Gastroesophageal sphincter (tissue), 4 donors: ENCODE measurements around the gene SH3RF3. TPM values are rescaled to one million over a fixed set of nuclear protein-coding genes. Genes with fewer than 3 reads are reported as not detected.
A peak's percentile ranks its signal among the peaks of the same experiment; 100 is the strongest.

Experiments used
- ATAC-seq: fragments of 150-250 bp; one replicate; pipeline ENCODE4 v1.9.1; 2016; ENCODE audit warnings: mild to moderate bottlenecking, moderate library complexity
- H3K27ac ChIP-seq, 4 donors: fragments of 200-600 bp; sonication (generic) in 3 of 4; 1 replicate in 3 of 4; 2 replicates in 1 of 4; pipeline ENCODE4 v1.5.1; 2016 to 2019
- H3K27me3 ChIP-seq: fragments of 200-600 bp; sonication (generic); one replicate; pipeline ENCODE4 v1.5.1; 2019
- H3K36me3 ChIP-seq, 2 donors: fragments of 200-600 bp; sonication (generic); one replicate each; pipeline ENCODE4 v1.5.1; 2019; ENCODE audit warnings: control low read depth in 1 of 2
- H3K4me1 ChIP-seq, 3 donors: fragments of 200-600 bp; sonication (generic); 1 replicate in 2 of 3; 2 replicates in 1 of 3; pipeline ENCODE4 v1.5.1; 2016 to 2019; ENCODE audit warnings: control low read depth in 2 of 3
- H3K4me3 ChIP-seq, 2 donors: fragments of 200-600 bp; sonication (generic); one replicate each; pipeline ENCODE4 v1.5.1; 2019; ENCODE audit warnings: mild to moderate bottlenecking in 1 of 2, moderate library complexity in 1 of 2
- H3K9me3 ChIP-seq, 3 donors: fragments of 200-600 bp; sonication (generic); one replicate each; pipeline ENCODE4 v1.5.1; 2017 to 2019; ENCODE audit warnings: control low read depth in 2 of 3
- EP300 ChIP-seq: sonication (generic); formaldehyde crosslinking; IDR thresholded peaks from one replicate; pipeline ENCODE4 v1.6.1; 2017; ENCODE audit warnings: antibody characterized with exemption, mild to moderate bottlenecking
- POLR2A ChIP-seq, 2 donors: fragments of 450-650 bp; IDR thresholded peaks; one replicate each; pipeline ENCODE4 v1.6.1; 2017; ENCODE audit warnings: antibody characterized with exemption in 2 of 2, mild to moderate bottlenecking in 2 of 2, moderate library complexity in 1 of 2
- POLR2AphosphoS5 ChIP-seq: sonication (generic); formaldehyde crosslinking; IDR thresholded peaks from one replicate; pipeline ENCODE4 v1.6.1; 2017; ENCODE audit warnings: antibody characterized with exemption
- WGBS, 2 donors: methylation state at CpG; one replicate each; pipeline ENCODE4 v1.1.5; 2018; ENCODE audit warnings: low coverage in 1 of 2; 5-methylcytosine and 5-hydroxymethylcytosine counted together
- total RNA-seq, 4 donors: library from RNA; depleted of rRNA; stranded (reverse); fragments of >200 nt; gene quantifications; one replicate each; pipeline ENCODE4 v1.1.0, GENCODE V29; 2016
- TF ChIP-seq, protein P1 (sequence below), 4 experiments: fragments of 200-600 bp in 2 of 4; fragments of 450-650 bp in 2 of 4; sonication (generic) in 1 of 4; IDR thresholded peaks; one replicate each; pipeline ENCODE4 v1.5.1; 2017 to 2019; ENCODE audit warnings: antibody characterized with exemption in 4 of 4, mild to moderate bottlenecking in 2 of 4, moderate library complexity in 2 of 4

Gene SH3RF3
- total RNA-seq, 4 donors from 2014 or later = 10.1 to 15.8 (median 13.2) TPM

DNA sequence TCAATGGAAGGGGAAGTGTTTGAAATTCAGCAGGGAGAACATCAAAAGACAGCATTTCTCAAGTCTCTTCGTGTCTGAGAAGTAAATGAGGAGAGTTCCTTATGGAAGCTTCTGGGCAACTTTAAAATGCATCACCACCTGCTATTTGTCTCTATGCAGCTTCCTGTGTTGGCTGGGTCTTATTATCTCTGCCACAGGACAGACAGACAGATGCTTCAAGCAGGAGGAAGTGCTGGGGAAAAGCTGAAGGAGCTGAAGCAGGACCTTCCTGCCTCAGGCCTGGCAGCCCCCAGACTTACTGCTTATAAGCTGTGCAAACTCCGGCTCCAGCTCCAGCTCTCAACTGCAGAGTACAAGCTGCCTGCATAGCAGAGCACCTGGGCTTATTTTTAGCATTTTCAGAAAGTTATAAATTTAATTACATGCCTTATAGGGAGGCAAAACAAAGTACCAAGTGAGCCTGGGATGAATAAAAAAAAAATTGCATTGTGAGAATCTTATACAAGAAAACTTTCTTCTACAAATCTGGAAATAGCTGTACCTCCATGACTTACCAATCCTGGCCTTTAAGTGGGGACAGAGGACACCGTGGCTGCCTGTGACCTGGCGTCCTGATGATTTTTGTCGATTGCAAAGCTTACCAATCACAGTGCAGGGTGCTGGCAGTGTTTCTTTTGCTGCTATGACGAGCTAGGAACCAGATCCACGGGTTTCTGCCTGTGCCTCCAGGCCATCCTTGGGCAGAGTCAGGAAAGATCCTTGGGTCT, 278.5 kb downstream of the SH3RF3 start:
- no peak for TF ChIP-seq EP300
- no peak for TF ChIP-seq POLR2AphosphoS5
- TF ChIP-seq, protein P1, sequence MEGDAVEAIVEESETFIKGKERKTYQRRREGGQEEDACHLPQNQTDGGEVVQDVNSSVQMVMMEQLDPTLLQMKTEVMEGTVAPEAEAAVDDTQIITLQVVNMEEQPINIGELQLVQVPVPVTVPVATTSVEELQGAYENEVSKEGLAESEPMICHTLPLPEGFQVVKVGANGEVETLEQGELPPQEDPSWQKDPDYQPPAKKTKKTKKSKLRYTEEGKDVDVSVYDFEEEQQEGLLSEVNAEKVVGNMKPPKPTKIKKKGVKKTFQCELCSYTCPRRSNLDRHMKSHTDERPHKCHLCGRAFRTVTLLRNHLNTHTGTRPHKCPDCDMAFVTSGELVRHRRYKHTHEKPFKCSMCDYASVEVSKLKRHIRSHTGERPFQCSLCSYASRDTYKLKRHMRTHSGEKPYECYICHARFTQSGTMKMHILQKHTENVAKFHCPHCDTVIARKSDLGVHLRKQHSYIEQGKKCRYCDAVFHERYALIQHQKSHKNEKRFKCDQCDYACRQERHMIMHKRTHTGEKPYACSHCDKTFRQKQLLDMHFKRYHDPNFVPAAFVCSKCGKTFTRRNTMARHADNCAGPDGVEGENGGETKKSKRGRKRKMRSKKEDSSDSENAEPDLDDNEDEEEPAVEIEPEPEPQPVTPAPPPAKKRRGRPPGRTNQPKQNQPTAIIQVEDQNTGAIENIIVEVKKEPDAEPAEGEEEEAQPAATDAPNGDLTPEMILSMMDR (IDR thresholded peaks at IDR 0.05) = no peak
- no peak for TF ChIP-seq POLR2A (IDR thresholded peaks at IDR 0.05)
- Histone ChIP-seq H3K4me1 (peaks cover 0 to 9% (median 0%) of the 10 kb centered on the region in 3 donors), H3K4me3 (no peak overlapping the region), H3K36me3 (no peaks in the 10 kb centered on the region), H3K27ac (no peak overlapping the region), H3K9me3 (no peaks in the 10 kb centered on the region), H3K27me3 (no peaks in the 10 kb centered on the region)
- no peak for ATAC-seq
- WGBS, 2 donors = 85 to 92% methylated on average over 2 to 7 of the region's 7 CpGs

DNA sequence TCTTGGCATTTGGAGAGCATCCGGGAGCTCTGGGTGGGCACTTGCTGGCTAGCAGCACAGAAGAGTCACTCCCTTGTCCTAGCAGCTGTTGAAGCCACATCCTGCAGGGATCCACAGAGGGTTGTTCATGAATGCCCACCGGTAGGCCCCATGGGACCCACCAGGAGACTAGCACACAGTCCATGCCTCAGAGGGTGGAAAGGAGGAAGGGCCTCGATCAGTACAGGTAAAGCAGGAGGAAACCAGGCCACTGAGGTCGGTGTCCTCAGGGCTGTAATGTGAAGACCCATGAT, 279.0 kb downstream of the SH3RF3 start:
- Histone ChIP-seq H3K4me3 (no peak overlapping the region), H3K9me3 (no peaks in the 10 kb centered on the region), H3K36me3 (no peaks in the 10 kb centered on the region), H3K27ac (no peak overlapping the region), H3K27me3 (no peaks in the 10 kb centered on the region), H3K4me1 (peaks cover 0 to 9% (median 0%) of the 10 kb centered on the region in 3 donors)
- TF ChIP-seq POLR2AphosphoS5 (no peak), POLR2A (IDR thresholded peaks at IDR 0.05) (no peak), EP300 (no peak)
- TF ChIP-seq, protein P1 (IDR thresholded peaks at IDR 0.05) = no peak
- no peak for ATAC-seq
- no CpG with 5 or more reads among the region's 4 CpGs for WGBS, 2 donors

DNA sequence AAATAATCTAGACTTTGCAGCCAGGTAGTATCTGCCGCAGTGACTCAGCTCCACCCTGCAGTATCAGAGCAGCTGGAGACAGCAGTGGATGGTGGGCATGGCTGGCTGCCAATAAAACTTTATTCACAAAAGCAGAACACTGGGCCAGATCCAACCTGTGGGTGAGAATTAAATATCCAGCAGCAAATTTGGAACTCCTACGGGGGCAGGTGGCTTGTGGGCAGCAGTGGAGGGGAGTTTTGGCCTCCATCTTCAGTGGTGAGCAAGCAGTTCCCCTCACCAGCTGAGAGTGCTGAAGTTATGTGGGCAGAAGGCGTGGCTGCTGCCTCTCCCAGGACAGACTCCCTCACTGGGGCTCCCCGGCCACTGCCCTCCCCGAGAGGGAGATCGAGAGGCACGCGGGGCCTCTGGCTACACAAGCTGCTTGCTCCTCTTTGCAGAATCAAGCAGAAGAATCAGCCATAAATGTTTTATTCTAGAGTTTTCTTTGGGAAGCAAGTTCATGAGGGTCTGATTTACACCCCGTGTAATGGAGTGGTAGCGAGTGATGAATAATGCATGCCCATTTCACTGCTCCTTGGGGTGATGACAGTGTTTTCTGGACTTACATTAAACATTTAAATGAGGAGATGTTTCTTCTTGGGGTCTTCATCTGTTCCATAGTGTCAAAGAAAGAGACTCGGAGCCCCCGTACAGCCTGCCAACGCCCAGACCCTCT, 280.5 kb downstream of the SH3RF3 start:
- H3K27me3 ChIP-seq = no peaks in the 10 kb centered on the region
- H3K9me3 ChIP-seq = no peaks in the 10 kb centered on the region
- H3K4me3 ChIP-seq = no peak overlapping the region
- 83 to 95% methylated on average over 6 to 11 of the region's 13 CpGs for WGBS, 2 donors
- H3K27ac ChIP-seq = no peak overlapping the region
- peaks cover 0 to 9% (median 0%) of the 10 kb centered on the region in 3 donors for H3K4me1 ChIP-seq
- TF ChIP-seq EP300 = no peak
- no peak for TF ChIP-seq POLR2AphosphoS5
- TF ChIP-seq, protein P1 (IDR thresholded peaks at IDR 0.05) = no peak
- TF ChIP-seq POLR2A (IDR thresholded peaks at IDR 0.05) = no peak
- no peak for ATAC-seq
- H3K36me3 ChIP-seq = no peaks in the 10 kb centered on the region

DNA sequence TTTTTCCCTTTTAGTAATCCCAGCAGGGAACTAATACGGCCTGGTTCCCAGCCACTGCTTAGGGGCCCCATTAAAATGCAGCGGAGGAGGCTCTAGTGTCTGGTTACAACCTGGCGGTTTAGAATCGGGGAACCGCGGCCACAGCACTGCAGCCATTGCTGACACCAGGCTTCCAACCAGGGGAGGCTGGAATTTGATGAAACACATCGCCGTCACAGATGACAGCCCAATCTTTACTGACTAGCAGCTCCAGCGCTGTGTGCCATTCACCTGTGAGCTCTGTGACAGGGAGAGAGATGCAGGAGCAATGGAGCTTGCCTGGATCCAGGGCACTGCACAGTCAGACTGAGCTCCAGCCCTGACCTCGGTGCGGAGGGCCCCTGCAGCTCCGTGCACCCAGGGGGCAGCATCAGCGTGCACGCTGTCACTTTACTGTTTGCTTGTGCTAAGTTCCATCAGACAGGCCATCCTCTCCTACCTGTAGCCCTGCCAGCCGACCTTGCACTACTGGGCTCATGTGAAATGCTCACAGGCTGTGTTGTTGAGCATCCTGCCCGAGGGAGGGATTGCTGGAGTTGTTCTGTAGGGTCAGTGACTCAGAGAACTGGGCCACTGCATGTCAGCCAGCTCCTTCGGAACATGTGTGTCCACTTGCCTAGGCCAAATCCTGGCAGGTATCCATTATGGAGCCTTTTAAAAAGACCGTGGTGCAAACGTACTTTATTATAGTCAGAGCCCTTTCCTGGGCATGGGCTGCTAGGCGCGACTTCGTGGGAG, 281.2 kb downstream of the SH3RF3 start:
- WGBS, 2 donors = 13 to 80% methylated on average over 3 of the region's 22 CpGs
- Histone ChIP-seq H3K27me3 (no peaks in the 10 kb centered on the region), H3K36me3 (no peaks in the 10 kb centered on the region), H3K27ac (no peak overlapping the region), H3K4me1 (peaks cover 0 to 9% (median 0%) of the 10 kb centered on the region in 3 donors), H3K9me3 (no peaks in the 10 kb centered on the region), H3K4me3 (no peak overlapping the region)
- TF ChIP-seq POLR2A (IDR thresholded peaks at IDR 0.05) = no peak
- TF ChIP-seq EP300 = no peak
- peak; percentile 19 for TF ChIP-seq POLR2AphosphoS5
- ATAC-seq = peak; percentile 53

DNA sequence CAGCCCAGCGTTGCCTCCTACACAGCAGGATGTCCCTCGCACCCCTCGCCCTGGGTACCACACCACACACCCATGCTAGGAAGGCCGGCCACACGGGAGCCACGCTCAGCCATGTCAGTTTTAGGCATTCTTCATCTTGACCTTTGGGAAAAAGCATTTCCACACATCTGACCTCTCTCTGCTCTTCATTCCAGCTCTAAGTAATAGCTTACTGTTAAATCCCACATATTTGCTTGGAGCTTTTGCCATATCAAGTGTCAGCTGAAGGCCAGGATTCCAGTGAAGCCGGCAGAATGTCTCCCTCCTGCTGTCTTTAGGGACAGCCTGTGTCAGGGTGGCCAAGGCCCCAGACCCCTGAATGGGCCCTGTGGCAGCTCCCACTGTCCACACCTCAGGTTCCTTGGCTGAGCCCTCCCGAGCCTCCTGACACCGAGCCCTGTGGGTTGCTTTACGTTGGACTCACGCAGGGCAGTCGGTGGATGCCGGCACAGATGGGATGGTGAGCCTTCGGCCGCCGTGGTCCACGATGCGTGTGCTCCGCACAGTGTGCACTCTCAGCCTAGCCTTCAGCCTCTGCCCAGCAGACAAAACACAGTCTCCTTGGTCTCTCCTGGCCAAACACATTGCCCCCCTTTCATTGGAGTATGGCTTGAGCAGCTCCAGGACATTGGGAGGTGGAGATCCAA, 282.8 kb downstream of the SH3RF3 start:
- no peak overlapping the region for H3K27ac ChIP-seq
- H3K4me1 ChIP-seq = peaks cover 0 to 9% (median 0%) of the 10 kb centered on the region in 3 donors
- no peak for ATAC-seq
- WGBS, 2 donors = 83 to 96% methylated on average over 6 of the region's 19 CpGs
- H3K27me3 ChIP-seq = no peaks in the 10 kb centered on the region
- no peaks in the 10 kb centered on the region for H3K9me3 ChIP-seq
- TF ChIP-seq EP300 = no peak
- TF ChIP-seq POLR2AphosphoS5 = no peak
- TF ChIP-seq, protein P1 (IDR thresholded peaks at IDR 0.05) = no peak
- TF ChIP-seq POLR2A (IDR thresholded peaks at IDR 0.05) = no peak
- no peaks in the 10 kb centered on the region for H3K36me3 ChIP-seq
- no peak overlapping the region for H3K4me3 ChIP-seq
